Breast epithelium (tissue), 4 donors: ENCODE data around the gene PRKCI. TPM values are rescaled to one million over a fixed set of nuclear protein-coding genes. Genes with fewer than 3 reads are reported as not detected.

Source experiments
- DNase-seq, 2 donors: peaks; one replicate each; pipeline ENCODE4 v3.0.0-alpha.2; 2019; ENCODE audit warnings: low spot score in 2 of 2
- H3K27ac ChIP-seq, 2 donors: fragments of 200-600 bp; sonication (generic) in 1 of 2; one replicate each; pipeline ENCODE4 v1.5.1; 2016 to 2019; ENCODE audit warnings: mild to moderate bottlenecking in 1 of 2
- H3K27me3 ChIP-seq, 2 donors: fragments of 200-600 bp; sonication (generic) in 1 of 2; one replicate each; pipeline versions ENCODE4 v1.5.1 to v1.6.0; 2017 to 2019; ENCODE audit warnings: control low read depth in 1 of 2, mild to moderate bottlenecking in 1 of 2
- H3K36me3 ChIP-seq: fragments of 200-600 bp; one replicate; pipeline ENCODE4 v1.5.1; 2019
- H3K4me1 ChIP-seq, 2 donors: fragments of 200-600 bp; sonication (generic); one replicate each; pipeline ENCODE4 v1.5.1; 2016 to 2019; ENCODE audit warnings: control low read depth in 1 of 2
- H3K4me3 ChIP-seq, 3 donors: fragments of 200-600 bp; sonication (generic); 1 replicate in 2 of 3; 2 replicates in 1 of 3; pipeline ENCODE4 v1.5.1; 2016 to 2019; ENCODE audit warnings: mild to moderate bottlenecking in 3 of 3, moderate library complexity in 2 of 3
- H3K9me3 ChIP-seq, 2 donors: fragments of 200-600 bp; sonication (generic) in 1 of 2; one replicate each; pipeline ENCODE4 v1.5.1; 2016 to 2019; ENCODE audit warnings: control low read depth in 1 of 2
- CTCF ChIP-seq, 3 donors: fragments of 450-650 bp; IDR thresholded peaks; one replicate each; pipeline ENCODE4 v1.5.1; 2016 to 2017; ENCODE audit warnings: antibody characterized with exemption in 3 of 3, mild to moderate bottlenecking in 3 of 3, moderate library complexity in 3 of 3
- POLR2A ChIP-seq: fragments of 450-650 bp; IDR thresholded peaks from one replicate; pipeline ENCODE4 v1.6.1; 2016; ENCODE audit warnings: antibody characterized with exemption, mild to moderate bottlenecking, moderate library complexity
- POLR2AphosphoS5 ChIP-seq, 3 donors: sonication (generic); formaldehyde crosslinking; IDR thresholded peaks; one replicate each; pipeline ENCODE4 v1.6.1; 2017; ENCODE audit warnings: antibody characterized with exemption in 3 of 3
- intact Hi-C: fragments of 100-400 bp; cut with DNase I; formaldehyde crosslinking; loops from one replicate; pipeline ENCODE4 v1.15.1; 2023; ENCODE audit warnings: low total_unique reads
- total RNA-seq, 3 donors: library from RNA; depleted of rRNA; stranded (reverse); fragments of >200 nt; gene quantifications; one replicate each; pipeline ENCODE4 v1.1.0, GENCODE V29; 2016

Gene PRKCI
- total RNA-seq, 3 donors from 2014 or later, result 19.4 to 68.3 (median 61.9) TPM

GRCh38 chr3:170240142-170240541, 17.9 kb downstream of the PRKCI start:
- no peaks in the 10 kb centered on the region for H3K27me3 ChIP-seq
- no peak overlapping the region for H3K4me3 ChIP-seq
- H3K4me1 ChIP-seq, result no peaks in the 10 kb centered on the region
- TF ChIP-seq POLR2AphosphoS5 (IDR thresholded peaks at IDR 0.05) (no peak), CTCF (IDR thresholded peaks at IDR 0.05) (no peak), POLR2A (no peak)
- no peak for DNase-seq
- peaks cover 4% of the 10 kb centered on the region for H3K36me3 ChIP-seq
- no peaks in the 10 kb centered on the region for H3K9me3 ChIP-seq
- intact Hi-C loops, result no loop called here
- no peak overlapping the region for H3K27ac ChIP-seq

- H3K4me3 ChIP-seq, result no peak overlapping the region
- no peaks in the 10 kb centered on the region for H3K4me1 ChIP-seq
- TF ChIP-seq CTCF (IDR thresholded peaks at IDR 0.05) (no peak), POLR2AphosphoS5 (IDR thresholded peaks at IDR 0.05) (no peak), POLR2A (no peak)
- H3K36me3 ChIP-seq, result peaks cover 4% of the 10 kb centered on the region
- no peak for DNase-seq
- H3K27me3 ChIP-seq, result no peaks in the 10 kb centered on the region
- intact Hi-C loops, result no loop called here
- no peaks in the 10 kb centered on the region for H3K9me3 ChIP-seq
- no peak overlapping the region for H3K27ac ChIP-seq
Observed at GRCh38 chr3:170240671-170241070, 18.4 kb downstream of the PRKCI start.

- no peak overlapping the region for H3K27ac ChIP-seq
- H3K27me3 ChIP-seq, result no peaks in the 10 kb centered on the region
- DNase-seq, result no peak
- no peak overlapping the region for H3K4me3 ChIP-seq
- TF ChIP-seq CTCF (IDR thresholded peaks at IDR 0.05), result no peak
- no peak for TF ChIP-seq POLR2AphosphoS5 (IDR thresholded peaks at IDR 0.05)
- H3K36me3 ChIP-seq, result peaks cover 4% of the 10 kb centered on the region
- no peaks in the 10 kb centered on the region for H3K4me1 ChIP-seq
- no peaks in the 10 kb centered on the region for H3K9me3 ChIP-seq
- intact Hi-C loops, result no loop called here
Observed at GRCh38 chr3:170244576-170244975, 22.4 kb downstream of the PRKCI start.

GRCh38 chr3:170247875-170248274, 25.7 kb downstream of the PRKCI start:
- H3K9me3 ChIP-seq, result no peaks in the 10 kb centered on the region

GRCh38 chr3:170256597-170256996, 34.4 kb downstream of the PRKCI start:
- H3K4me1 ChIP-seq, result no peaks in the 10 kb centered on the region
- H3K4me3 ChIP-seq, result no peak overlapping the region
- intact Hi-C loops, result no loop called here
- no peaks in the 10 kb centered on the region for H3K9me3 ChIP-seq
- DNase-seq, result no peak
- no peaks in the 10 kb centered on the region for H3K36me3 ChIP-seq
- no peaks in the 10 kb centered on the region for H3K27me3 ChIP-seq
- H3K27ac ChIP-seq, result no peak overlapping the region
- TF ChIP-seq POLR2AphosphoS5 (IDR thresholded peaks at IDR 0.05), result no peak
- no peak for TF ChIP-seq CTCF (IDR thresholded peaks at IDR 0.05)
- TF ChIP-seq POLR2A, result no peak

More at GRCh38 chr3:170247875-170248274, 25.7 kb downstream of the PRKCI start:
- no peak for TF ChIP-seq CTCF (IDR thresholded peaks at IDR 0.05)
- TF ChIP-seq POLR2A, result no peak
- TF ChIP-seq POLR2AphosphoS5 (IDR thresholded peaks at IDR 0.05), result no peak
- DNase-seq, result no peak
- Histone ChIP-seq H3K27ac (no peak overlapping the region), H3K27me3 (no peaks in the 10 kb centered on the region), H3K4me1 (no peaks in the 10 kb centered on the region), H3K36me3 (peaks cover 4% of the 10 kb centered on the region), H3K4me3 (no peak overlapping the region)
- intact Hi-C loops, result no loop called here
